Fibroblast of gingiva (primary cell): ENCODE data around the gene TRIM45.
A peak's percentile ranks its signal among the peaks of the same experiment; 100 is the strongest.
"Not testable (repeated sequence)": the region's sequence is repeated elsewhere in the genome, so short reads cannot be mapped to it uniquely, and the experiment has no call there.

ENCODE experiments used
- DNase-seq: peaks from one replicate; pipeline ENCODE4 v3.0.0-alpha.2; 2011; ENCODE audit warnings: low read depth

The TRIM45 gene

GRCh38 chr1:117130526-117130925, 9.0 kb upstream of the TRIM45 start:
- no peak for DNase-seq

GRCh38 chr1:117128323-117129079, 7.0 kb upstream of the TRIM45 start:
- peak; percentile 46 for DNase-seq

GRCh38 chr1:117127795-117128194, 6.2 kb upstream of the TRIM45 start:
- DNase-seq, result no peak

GRCh38 chr1:117124661-117125060, 3.1 kb upstream of the TRIM45 start:
- no peak for DNase-seq

- no peak for DNase-seq
These were observed 1.7 kb upstream of the TRIM45 start for GRCh38 chr1:117123274-117123673.

GRCh38 chr1:117122330-117123025, 929 bp upstream of the TRIM45 start:
- no peak for DNase-seq

- no peak for DNase-seq
These were observed 568 bp downstream of the TRIM45 start for GRCh38 chr1:117120774-117121588.

- not testable (repeated sequence) for DNase-seq
These were observed 2.4 kb downstream of the TRIM45 start for GRCh38 chr1:117119144-117119543.

- no peak for DNase-seq
These were observed 3.4 kb downstream of the TRIM45 start for GRCh38 chr1:117118137-117118536.

GRCh38 chr1:117117697-117118096, 3.9 kb downstream of the TRIM45 start:
- no peak for DNase-seq

- no peak for DNase-seq
These were observed 4.8 kb downstream of the TRIM45 start for GRCh38 chr1:117116784-117117130.

GRCh38 chr1:117116090-117116783, 5.3 kb downstream of the TRIM45 start:
- DNase-seq, result no peak

GRCh38 chr1:117114877-117115276, 6.7 kb downstream of the TRIM45 start:
- DNase-seq, result no peak

- DNase-seq, result no peak
These were observed 8.3 kb downstream of the TRIM45 start for GRCh38 chr1:117113199-117113598.

GRCh38 chr1:117112047-117112717, 9.4 kb downstream of the TRIM45 start:
- no peak for DNase-seq

- DNase-seq, result no peak
These were observed 10.8 kb downstream of the TRIM45 start for GRCh38 chr1:117110774-117111173.

- DNase-seq, result no peak
These were observed 14.2 kb downstream of the TRIM45 start for GRCh38 chr1:117107364-117107763.

- DNase-seq, result no peak
These were observed 15.1 kb downstream of the TRIM45 start for GRCh38 chr1:117106478-117106877.

- no peak for DNase-seq
These were observed 15.8 kb downstream of the TRIM45 start for GRCh38 chr1:117105722-117106121.

- peak; percentile 37 for DNase-seq
These were observed 16.6 kb downstream of the TRIM45 start for GRCh38 chr1:117104986-117105385.

- not testable (repeated sequence) for DNase-seq
These were observed 19.7 kb downstream of the TRIM45 start for GRCh38 chr1:117101858-117102257.

- DNase-seq, result no peak
These were observed 20.2 kb downstream of the TRIM45 start for GRCh38 chr1:117101334-117101733.
